Measurements from ENCODE around the gene SHROOM1. TPM values are rescaled to one million over a fixed set of nuclear protein-coding genes. Genes with fewer than 3 reads are reported as not detected.

The SHROOM1 gene
- total and polyA plus RNA-seq, 9 of the 15 experiments (the other 6 are each of a cell fraction or from before 2014, with no cell fraction given): 0.44 to 26.5 (median 11.9) TPM

- TF ChIP-seq FOXO4 (CRISPR knock-in tag; IDR thresholded peaks at IDR 0.05) (no peak), ELK1 (CRISPR knock-in tag; IDR thresholded peaks at IDR 0.05) (no peak), JUNB (CRISPR knock-in tag; conservative IDR thresholded peaks at IDR 0.05) (no peak), ZNF551 (CRISPR knock-in tag; IDR thresholded peaks at IDR 0.05) (no peak), ZNF146 (CRISPR knock-in tag; IDR thresholded peaks at IDR 0.05; ENCODE audit: unreplicated experiment) (no peak), ZKSCAN1 (IDR thresholded peaks at IDR 0.05; ENCODE audit: low read depth, low read length) (no peak), BHLHE40 (IDR thresholded peaks at IDR 0.05; ENCODE audit: low read length) (no peak), NFATC3 (IDR thresholded peaks at IDR 0.05) (no peak), MYC (IDR thresholded peaks at IDR 0.05; ENCODE audit: low read depth, low read length) (0 out of 2 replicates have a peak, but pooled peaks have one; percentile 30), MYC (CRISPR knock-in tag; IDR thresholded peaks at IDR 0.05; ENCODE audit: borderline replicate concordance, low read depth) (no peak), CREM (IDR thresholded peaks at IDR 0.05; ENCODE audit: low read depth) (no peak), ZNF431 (CRISPR knock-in tag; IDR thresholded peaks at IDR 0.05) (no peak), SMAD3 (CRISPR knock-in tag; conservative IDR thresholded peaks at IDR 0.05) (no peak), JUN (IDR thresholded peaks at IDR 0.05; ENCODE audit: borderline replicate concordance, low read depth, low read length) (peak; percentile 54; the same call in 1 of the 2 replicates), JUN (CRISPR knock-in tag; IDR thresholded peaks at IDR 0.05; ENCODE audit: borderline replicate concordance) (no peak), ZBTB43 (CRISPR knock-in tag; IDR thresholded peaks at IDR 0.05) (no peak), MTA3 (IDR thresholded peaks at IDR 0.05; ENCODE audit: borderline replicate concordance) (0 out of 2 replicates have a peak, but pooled peaks have one; percentile 31), ARID1B (IDR thresholded peaks at IDR 0.05) (0 out of 2 replicates have a peak, but pooled peaks have one; percentile 19), ZNF133 (CRISPR knock-in tag; IDR thresholded peaks at IDR 0.05) (no peak), EP300 (IDR thresholded peaks at IDR 0.05; ENCODE audit: low read length) (no peak), L3MBTL2 (IDR thresholded peaks at IDR 0.05) (no peak; the same call in 1 of the 2 replicates), SRSF3 (IDR thresholded peaks at IDR 0.05; ENCODE audit: insufficient read depth, low read length) (no peak), VEZF1 (CRISPR knock-in tag; IDR thresholded peaks at IDR 0.05) (peak; percentile 35)
- TF ChIP-seq, protein P1, sequence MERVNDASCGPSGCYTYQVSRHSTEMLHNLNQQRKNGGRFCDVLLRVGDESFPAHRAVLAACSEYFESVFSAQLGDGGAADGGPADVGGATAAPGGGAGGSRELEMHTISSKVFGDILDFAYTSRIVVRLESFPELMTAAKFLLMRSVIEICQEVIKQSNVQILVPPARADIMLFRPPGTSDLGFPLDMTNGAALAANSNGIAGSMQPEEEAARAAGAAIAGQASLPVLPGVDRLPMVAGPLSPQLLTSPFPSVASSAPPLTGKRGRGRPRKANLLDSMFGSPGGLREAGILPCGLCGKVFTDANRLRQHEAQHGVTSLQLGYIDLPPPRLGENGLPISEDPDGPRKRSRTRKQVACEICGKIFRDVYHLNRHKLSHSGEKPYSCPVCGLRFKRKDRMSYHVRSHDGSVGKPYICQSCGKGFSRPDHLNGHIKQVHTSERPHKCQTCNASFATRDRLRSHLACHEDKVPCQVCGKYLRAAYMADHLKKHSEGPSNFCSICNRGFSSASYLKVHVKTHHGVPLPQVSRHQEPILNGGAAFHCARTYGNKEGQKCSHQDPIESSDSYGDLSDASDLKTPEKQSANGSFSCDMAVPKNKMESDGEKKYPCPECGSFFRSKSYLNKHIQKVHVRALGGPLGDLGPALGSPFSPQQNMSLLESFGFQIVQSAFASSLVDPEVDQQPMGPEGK (CRISPR knock-in tag; IDR thresholded peaks at IDR 0.05; ENCODE audit: borderline replicate concordance): no peak
Observed at GRCh38 chr5:132782101-132782500, 48.3 kb downstream of the SHROOM1 start (continued).

All from K562 (cell line).